MM.1S (cell line): ENCODE data around the gene METTL16.

ENCODE experiments used
- DNase-seq: peaks from one replicate; pipeline ENCODE4 v3.0.0-alpha.2; 2015
- H2AFZ ChIP-seq: fragments of 300-600 bp; sonication (generic); 2 replicates; pipeline ENCODE4 v1.6.0; 2016; ENCODE audit warnings: antibody characterized with exemption, low read length
- H3F3A ChIP-seq: fragments of 300-600 bp; sonication (generic); 2 replicates; pipeline ENCODE4 v1.6.1; 2016; ENCODE audit warnings: mild to moderate bottlenecking, antibody characterized with exemption, low read length, moderate library complexity, mixed read lengths; ENCODE audit not compliant: insufficient read depth
- H3K27ac ChIP-seq: fragments of 300-600 bp; sonication (generic); 2 replicates; pipeline ENCODE4 v1.5.1; 2016; ENCODE audit warnings: mild to moderate bottlenecking, low read length
- H3K27me3 ChIP-seq: fragments of 300-600 bp; sonication (generic); replicated peaks from 2 replicates; pipeline ENCODE4 v1.6.0; 2016; ENCODE audit warnings: low read length; ENCODE audit not compliant: insufficient read depth
- H3K36me3 ChIP-seq: fragments of 300-600 bp; sonication (generic); replicated peaks from 2 replicates; pipeline ENCODE4 v1.6.1; 2016; ENCODE audit warnings: mild to moderate bottlenecking, low read length, mixed read lengths; ENCODE audit not compliant: insufficient read depth
- H3K4me1 ChIP-seq: fragments of 300-600 bp; sonication (generic); 2 replicates; pipeline ENCODE4 v1.6.1; 2016; ENCODE audit warnings: low read length, mixed read lengths
- H3K4me2 ChIP-seq: fragments of 300-600 bp; sonication (generic); 2 replicates; pipeline ENCODE4 v1.6.0; 2016; ENCODE audit warnings: low read depth, low read length
- H3K4me3 ChIP-seq: fragments of 300-600 bp; sonication (generic); 2 replicates; pipeline ENCODE4 v1.5.1; 2016; ENCODE audit warnings: low read length, mixed read lengths
- H3K79me2 ChIP-seq: fragments of 300-600 bp; sonication (generic); 2 replicates; pipeline ENCODE4 v1.6.1; 2016; ENCODE audit warnings: mixed run types, low read length, mixed read lengths
- H3K9ac ChIP-seq: fragments of 300-600 bp; sonication (generic); 2 replicates; pipeline ENCODE4 v1.6.1; 2016; ENCODE audit warnings: low read length, mixed read lengths
- H3K9me2 ChIP-seq: fragments of 300-600 bp; sonication (generic); replicated peaks from 2 replicates; pipeline ENCODE4 v1.6.1; 2016; ENCODE audit warnings: mild to moderate bottlenecking, low read length, mixed read lengths; ENCODE audit not compliant: insufficient read depth
- H3K9me3 ChIP-seq: fragments of 300-600 bp; sonication (generic); replicated peaks from 2 replicates; pipeline ENCODE4 v1.6.1; 2016; ENCODE audit warnings: mild to moderate bottlenecking, low read length, mixed read lengths; ENCODE audit not compliant: insufficient read depth
- H4K20me1 ChIP-seq: fragments of 300-600 bp; sonication (generic); 2 replicates; pipeline ENCODE4 v1.6.1; 2016; ENCODE audit warnings: mild to moderate bottlenecking, low read length, moderate library complexity, mixed read lengths; ENCODE audit not compliant: insufficient read depth
- CTCF ChIP-seq: fragments of 300-600 bp; sonication (generic); IDR thresholded peaks from 2 replicates; pipeline ENCODE4 v1.5.1; 2016; ENCODE audit warnings: antibody characterized with exemption, low read length, mixed read lengths
- EZH2 ChIP-seq: fragments of 300-600 bp; sonication (generic); optimal IDR thresholded peaks from 2 replicates; pipeline ENCODE3; 2017; ENCODE audit warnings: low read depth, mild to moderate bottlenecking, antibody characterized with exemption, low read length, mixed read lengths
- EZH2phosphoT487 ChIP-seq: fragments of 300-600 bp; sonication (generic); IDR thresholded peaks from 2 replicates; pipeline ENCODE4 v1.6.1; 2018; ENCODE audit warnings: antibody characterized with exemption, low read length

The METTL16 gene

GRCh38 chr17:2438823-2439222 is 72.9 kb downstream of the METTL16 start:
- Histone ChIP-seq H3K9me2 (no peaks in the 10 kb centered on the region), H4K20me1 (no peaks in the 10 kb centered on the region), H3F3A (peaks cover 2% of the 10 kb centered on the region; the same call in 1 of the 2 replicates), H3K9me3 (no peaks in the 10 kb centered on the region), H2AFZ (no peak overlapping the region), H3K36me3 (no peaks in the 10 kb centered on the region; the same call in 1 of the 2 replicates), H3K4me1 (no peaks in the 10 kb centered on the region), H3K27me3 (no peaks in the 10 kb centered on the region), H3K9ac (no peak overlapping the region), H3K27ac (no peak overlapping the region), H3K79me2 (no peaks in the 10 kb centered on the region), H3K4me3 (no peak overlapping the region), H3K4me2 (no peak overlapping the region)
- DNase-seq = no peak
- TF ChIP-seq CTCF = no peak
- TF ChIP-seq EZH2 = no peak
- no peak for TF ChIP-seq EZH2phosphoT487

DNA sequence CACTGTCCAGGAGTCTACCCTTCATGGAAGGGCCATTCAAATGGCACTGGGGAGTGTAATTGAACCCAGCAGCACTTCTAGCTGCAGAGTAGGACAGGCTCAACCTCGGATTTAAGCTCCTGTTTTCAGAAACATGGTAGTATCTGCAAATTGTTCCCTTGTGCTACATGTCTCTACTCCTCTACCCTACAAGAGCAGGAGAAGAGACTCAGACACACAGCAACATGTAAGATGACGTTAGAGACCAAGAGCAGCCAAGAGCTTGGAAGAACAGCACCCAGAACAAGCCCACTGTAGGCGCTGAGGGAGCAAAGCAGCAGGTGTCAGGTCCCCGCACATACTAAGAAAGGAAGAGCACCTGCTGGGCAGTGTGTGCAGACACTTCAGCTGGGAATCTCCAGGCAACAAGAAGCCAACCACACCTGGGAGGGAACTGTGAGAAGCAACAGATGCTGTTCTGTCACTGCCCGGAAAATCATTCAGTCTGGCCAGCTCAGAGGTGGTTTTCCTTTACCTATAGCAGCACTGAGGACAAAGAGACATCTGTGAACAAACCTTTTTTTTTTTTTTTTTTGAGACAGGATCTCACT is 75.3 kb downstream of the METTL16 start:
- DNase-seq = peak; percentile 13
- Histone ChIP-seq H3K27ac (peak overlapping the region; percentile 15; the same call in 1 of the 2 replicates), H3K4me1 (no peaks in the 10 kb centered on the region), H2AFZ (no peak overlapping the region), H4K20me1 (no peaks in the 10 kb centered on the region), H3K9me2 (no peaks in the 10 kb centered on the region), H3K36me3 (no peaks in the 10 kb centered on the region; the same call in 1 of the 2 replicates), H3K9me3 (no peaks in the 10 kb centered on the region), H3K4me2 (no peak overlapping the region), H3K27me3 (no peaks in the 10 kb centered on the region), H3K4me3 (no peak overlapping the region), H3K79me2 (no peaks in the 10 kb centered on the region), H3K9ac (no peak overlapping the region), H3F3A (0 out of 2 replicates have a peak, but pooled peaks cover 2% of the 10 kb centered on the region)
- TF ChIP-seq EZH2 (no peak), CTCF (no peak), EZH2phosphoT487 (no peak)

DNA sequence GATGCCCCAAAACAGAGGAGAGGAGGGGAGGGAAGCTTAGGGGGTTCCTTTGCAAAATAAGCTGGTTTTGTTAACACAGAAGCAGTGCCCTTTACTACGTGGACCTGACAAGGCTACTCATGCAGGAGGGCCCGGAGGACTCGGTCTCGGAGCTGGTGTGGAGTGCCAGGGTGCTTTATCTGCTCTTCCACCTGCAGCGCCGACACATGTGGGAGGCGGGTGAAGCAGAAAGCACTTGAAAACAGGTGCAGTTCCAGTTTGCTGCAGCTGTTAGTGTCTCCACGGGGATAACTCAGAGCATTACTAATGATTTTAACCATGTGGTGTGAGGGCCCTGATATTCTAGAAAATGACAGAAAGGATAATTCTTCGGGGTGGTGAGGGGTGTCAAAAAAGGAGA is 75.8 kb downstream of the METTL16 start:
- no peak overlapping the region for H3K4me2 ChIP-seq
- DNase-seq = no peak
- H3K9ac ChIP-seq = no peak overlapping the region

More for the DNA sequence above, 75.8 kb downstream of the METTL16 start:
- Histone ChIP-seq H3K27ac (peak overlapping the region; percentile 15; the same call in 1 of the 2 replicates), H3F3A (0 out of 2 replicates have a peak, but pooled peaks cover 2% of the 10 kb centered on the region), H3K4me3 (no peak overlapping the region), H3K4me1 (no peaks in the 10 kb centered on the region), H3K9me2 (no peaks in the 10 kb centered on the region), H3K36me3 (no peaks in the 10 kb centered on the region; the same call in 1 of the 2 replicates), H3K27me3 (no peaks in the 10 kb centered on the region), H2AFZ (no peak overlapping the region), H4K20me1 (no peaks in the 10 kb centered on the region), H3K9me3 (no peaks in the 10 kb centered on the region), H3K79me2 (no peaks in the 10 kb centered on the region)
- TF ChIP-seq CTCF = no peak
